ENCODE measurements around the gene FOLR3.

Gene FOLR3

GRCh38 chr11:72127923-72128322, 7.6 kb upstream of the FOLR3 start:
- no peak for DNase-seq
- no peak for TF ChIP-seq CTCF (IDR thresholded peaks at IDR 0.05; ENCODE audit: low read depth, low read length, missing control alignments)
- H3K4me3 ChIP-seq (ENCODE audit: low read depth, low read length), result no peak overlapping the region
- no peaks in the 10 kb centered on the region for H3K27me3 ChIP-seq (replicated peaks)
- H3K27ac ChIP-seq, result no peak overlapping the region
- in situ Hi-C loops (cut with HindIII; ENCODE audit: low pct_ligation_motif_present, low sequenced_read_pairs), result no loop called here
- H3K36me3 ChIP-seq (replicated peaks), result no peaks in the 10 kb centered on the region

GRCh38 chr11:72129381-72129780, 6.1 kb upstream of the FOLR3 start:
- no peak overlapping the region for H3K4me3 ChIP-seq (ENCODE audit: low read depth, low read length)
- DNase-seq, result no peak
- H3K27me3 ChIP-seq (replicated peaks), result no peaks in the 10 kb centered on the region
- no peak for TF ChIP-seq CTCF (IDR thresholded peaks at IDR 0.05; ENCODE audit: low read depth, low read length, missing control alignments)
- in situ Hi-C loops (cut with HindIII; ENCODE audit: low pct_ligation_motif_present, low sequenced_read_pairs), result no loop called here
- no peaks in the 10 kb centered on the region for H3K36me3 ChIP-seq (replicated peaks)
- no peak overlapping the region for H3K27ac ChIP-seq

DNA sequence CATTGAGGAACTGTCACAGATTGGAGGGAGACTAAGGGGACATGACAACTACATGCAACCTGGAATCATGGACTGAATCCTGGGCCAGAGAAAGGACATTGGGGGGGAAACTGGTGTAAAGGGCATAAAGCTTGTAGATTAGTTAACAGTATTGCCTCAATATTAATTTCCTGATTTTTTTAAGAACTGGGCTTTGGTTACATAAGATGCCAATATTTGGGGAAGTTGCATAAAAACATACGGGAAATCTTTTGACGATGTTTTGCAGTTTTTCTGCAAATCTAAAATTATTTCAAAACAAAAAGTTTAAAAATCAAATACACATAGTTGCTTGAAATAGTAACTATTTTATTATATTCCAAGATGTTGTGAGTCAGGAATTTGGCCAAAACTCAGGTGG, 2.9 kb upstream of the FOLR3 start:
- H3K27me3 ChIP-seq (replicated peaks), result no peaks in the 10 kb centered on the region
- no peak for TF ChIP-seq CTCF (IDR thresholded peaks at IDR 0.05; ENCODE audit: low read depth, low read length, missing control alignments)
- no peak overlapping the region for H3K4me3 ChIP-seq (ENCODE audit: low read depth, low read length)
- no peak for DNase-seq
- in situ Hi-C loops (cut with HindIII; ENCODE audit: low pct_ligation_motif_present, low sequenced_read_pairs), result no loop called here
- no peak overlapping the region for H3K27ac ChIP-seq
- no peaks in the 10 kb centered on the region for H3K36me3 ChIP-seq (replicated peaks)

DNA sequence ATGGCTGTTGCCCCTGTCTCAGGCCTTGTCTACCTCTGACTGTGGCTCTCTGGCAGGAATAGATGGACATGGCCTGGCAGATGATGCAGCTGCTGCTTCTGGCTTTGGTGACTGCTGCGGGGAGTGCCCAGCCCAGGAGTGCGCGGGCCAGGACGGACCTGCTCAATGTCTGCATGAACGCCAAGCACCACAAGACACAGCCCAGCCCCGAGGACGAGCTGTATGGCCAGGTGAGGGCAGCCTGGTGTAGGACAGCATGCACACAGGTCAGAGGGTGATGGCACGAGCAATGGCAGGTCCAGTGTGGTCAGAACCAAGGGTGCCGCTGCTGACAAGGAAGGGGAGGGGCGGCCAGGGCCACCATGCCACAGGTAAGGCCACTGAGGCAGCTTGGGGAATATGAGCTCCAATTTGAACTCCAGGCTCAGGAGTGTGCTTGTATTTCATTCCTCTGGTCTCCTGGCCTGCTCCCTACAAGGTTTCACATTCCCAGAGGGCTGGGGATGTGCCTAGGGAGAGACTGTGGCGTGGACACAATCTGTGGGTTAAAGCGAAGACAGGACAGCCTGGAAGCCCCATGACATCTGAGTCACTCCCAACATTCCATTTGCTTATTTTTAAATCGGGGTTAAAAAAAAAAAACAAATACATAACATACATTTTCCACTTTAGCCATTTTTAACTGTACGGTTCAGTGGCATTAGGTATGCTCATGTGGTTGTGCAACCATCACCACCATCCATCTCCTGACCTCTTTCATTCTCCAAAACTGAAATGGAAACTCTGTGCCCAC, 562 bp downstream of the FOLR3 start:
- Histone ChIP-seq H3K4me3 (ENCODE audit: low read depth, low read length) (no peak overlapping the region), H3K27ac (no peak overlapping the region), H3K36me3 (replicated peaks) (no peaks in the 10 kb centered on the region), H3K27me3 (replicated peaks) (no peaks in the 10 kb centered on the region)
- no peak for DNase-seq
- TF ChIP-seq CTCF (IDR thresholded peaks at IDR 0.05; ENCODE audit: low read depth, low read length, missing control alignments), result no peak
- in situ Hi-C loops (cut with HindIII; ENCODE audit: low pct_ligation_motif_present, low sequenced_read_pairs), result no loop called here

GRCh38 chr11:72136684-72137262, 1.2 kb downstream of the FOLR3 start:
- no peak for DNase-seq
- Histone ChIP-seq H3K36me3 (replicated peaks) (no peaks in the 10 kb centered on the region), H3K27ac (no peak overlapping the region), H3K4me3 (ENCODE audit: low read depth, low read length) (no peak overlapping the region), H3K27me3 (replicated peaks) (no peaks in the 10 kb centered on the region)
- in situ Hi-C loops (cut with HindIII; ENCODE audit: low pct_ligation_motif_present, low sequenced_read_pairs), result no loop called here
- no peak for TF ChIP-seq CTCF (IDR thresholded peaks at IDR 0.05; ENCODE audit: low read depth, low read length, missing control alignments)
